Right atrium auricular region (tissue), 2 donors: ENCODE results near the gene ARMC3. TPM values are rescaled to one million over a fixed set of nuclear protein-coding genes. Genes with fewer than 3 reads are reported as not detected.

Experiments
- DNase-seq: peaks from one replicate; pipeline ENCODE4 v3.0.0-alpha.2; 2019; ENCODE audit warnings: low spot score
- H3K27ac ChIP-seq, 2 donors: fragments of 200-600 bp; sonication (generic); 1 replicate in 1 of 2; 2 replicates in 1 of 2; pipeline ENCODE4 v1.5.1; 2016 to 2019
- H3K27me3 ChIP-seq, 2 donors: fragments of 200-600 bp; sonication (generic); one replicate each; pipeline versions ENCODE4 v1.5.1 to v1.6.0; 2017 to 2019
- H3K36me3 ChIP-seq: fragments of 200-600 bp; sonication (generic); one replicate; pipeline ENCODE4 v1.5.1; 2016
- H3K4me1 ChIP-seq, 2 donors: fragments of 200-600 bp; sonication (generic); one replicate each; pipeline versions ENCODE4 v1.5.1 to v1.6.0; 2017 to 2019
- H3K4me3 ChIP-seq, 2 donors: fragments of 200-600 bp; sonication (generic); 1 replicate in 1 of 2; 2 replicates in 1 of 2; pipeline ENCODE4 v1.5.1; 2017 to 2019; ENCODE audit warnings: mild to moderate bottlenecking in 1 of 2, moderate library complexity in 1 of 2
- H3K9me3 ChIP-seq, 2 donors: fragments of 200-600 bp; sonication (generic); one replicate each; pipeline ENCODE4 v1.5.1; 2019
- CTCF ChIP-seq, 2 donors: fragments of 200-600 bp; sonication (generic); IDR thresholded peaks; one replicate each; pipeline ENCODE4 v1.5.1; 2019; ENCODE audit warnings: antibody characterized with exemption in 2 of 2
- total RNA-seq, 2 donors: library from RNA; depleted of rRNA; stranded (reverse); fragments of >200 nt; gene quantifications; one replicate each; pipeline ENCODE4 v1.1.0, GENCODE V29; 2016

The ARMC3 gene
- total RNA-seq, 2 donors from 2014 or later, result not detected

DNA sequence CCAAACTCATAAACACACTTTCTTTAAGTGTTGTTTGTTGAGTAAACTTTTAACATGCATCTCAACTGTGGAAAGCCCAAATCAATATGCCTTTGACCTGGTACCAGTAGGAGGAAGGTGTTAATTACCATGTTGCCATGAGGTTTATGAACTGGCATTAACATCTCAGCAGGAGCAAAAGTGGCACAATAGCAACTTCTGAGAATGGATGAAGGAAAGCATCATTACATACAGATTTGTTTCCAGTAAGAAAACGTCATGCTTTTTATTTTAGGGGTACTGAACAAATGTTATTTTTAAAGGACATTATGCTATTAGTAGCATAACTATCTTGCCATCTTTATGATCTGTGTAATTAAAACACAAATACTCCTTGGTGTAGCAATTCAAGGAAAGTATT is 51.1 kb downstream of the ARMC3 start:
- Histone ChIP-seq H3K36me3 (no peaks in the 10 kb centered on the region), H3K4me3 (no peak overlapping the region), H3K4me1 (no peaks in the 10 kb centered on the region), H3K27ac (no peak overlapping the region), H3K27me3 (no peaks in the 10 kb centered on the region), H3K9me3 (no peaks in the 10 kb centered on the region)
- DNase-seq, result no peak
- TF ChIP-seq CTCF (IDR thresholded peaks at IDR 0.05), result no peak

GRCh38 chr10:22980822-22981221 is 53.0 kb downstream of the ARMC3 start:
- Histone ChIP-seq H3K27ac (no peak overlapping the region), H3K4me3 (no peak overlapping the region), H3K4me1 (no peaks in the 10 kb centered on the region), H3K27me3 (no peaks in the 10 kb centered on the region), H3K9me3 (no peaks in the 10 kb centered on the region), H3K36me3 (no peaks in the 10 kb centered on the region)
- DNase-seq, result no peak
- no peak for TF ChIP-seq CTCF (IDR thresholded peaks at IDR 0.05)

DNA sequence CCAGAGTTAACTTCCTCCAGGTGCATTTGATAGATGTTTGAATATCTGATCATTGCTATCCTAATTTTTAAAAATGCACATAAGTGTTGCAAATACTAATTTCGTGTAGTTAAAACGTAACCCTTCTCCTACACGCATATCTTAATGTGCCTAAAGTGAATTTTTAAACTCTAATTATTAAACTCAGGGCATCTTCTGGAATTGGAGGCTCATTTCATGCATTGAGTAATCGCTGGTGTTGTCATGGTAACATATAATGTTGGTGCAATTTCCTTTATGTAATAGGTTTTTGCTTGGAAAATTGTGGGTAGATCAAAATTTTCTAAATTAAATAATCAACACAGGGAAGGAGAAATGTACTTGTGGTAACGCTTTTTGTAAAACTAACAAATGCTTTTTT is 56.2 kb downstream of the ARMC3 start:
- H3K9me3 ChIP-seq, result no peaks in the 10 kb centered on the region
- no peak overlapping the region for H3K4me3 ChIP-seq
- H3K27me3 ChIP-seq, result no peaks in the 10 kb centered on the region
- no peaks in the 10 kb centered on the region for H3K36me3 ChIP-seq
- H3K27ac ChIP-seq, result no peak overlapping the region
- H3K4me1 ChIP-seq, result no peaks in the 10 kb centered on the region
- no peak for DNase-seq
- TF ChIP-seq CTCF (IDR thresholded peaks at IDR 0.05), result no peak

GRCh38 chr10:22986771-22987542 is 59.1 kb downstream of the ARMC3 start:
- TF ChIP-seq CTCF (IDR thresholded peaks at IDR 0.05), result peak in 1 of 2 donors; percentile 58
- H3K27me3 ChIP-seq, result no peaks in the 10 kb centered on the region
- no peak for DNase-seq

DNA sequence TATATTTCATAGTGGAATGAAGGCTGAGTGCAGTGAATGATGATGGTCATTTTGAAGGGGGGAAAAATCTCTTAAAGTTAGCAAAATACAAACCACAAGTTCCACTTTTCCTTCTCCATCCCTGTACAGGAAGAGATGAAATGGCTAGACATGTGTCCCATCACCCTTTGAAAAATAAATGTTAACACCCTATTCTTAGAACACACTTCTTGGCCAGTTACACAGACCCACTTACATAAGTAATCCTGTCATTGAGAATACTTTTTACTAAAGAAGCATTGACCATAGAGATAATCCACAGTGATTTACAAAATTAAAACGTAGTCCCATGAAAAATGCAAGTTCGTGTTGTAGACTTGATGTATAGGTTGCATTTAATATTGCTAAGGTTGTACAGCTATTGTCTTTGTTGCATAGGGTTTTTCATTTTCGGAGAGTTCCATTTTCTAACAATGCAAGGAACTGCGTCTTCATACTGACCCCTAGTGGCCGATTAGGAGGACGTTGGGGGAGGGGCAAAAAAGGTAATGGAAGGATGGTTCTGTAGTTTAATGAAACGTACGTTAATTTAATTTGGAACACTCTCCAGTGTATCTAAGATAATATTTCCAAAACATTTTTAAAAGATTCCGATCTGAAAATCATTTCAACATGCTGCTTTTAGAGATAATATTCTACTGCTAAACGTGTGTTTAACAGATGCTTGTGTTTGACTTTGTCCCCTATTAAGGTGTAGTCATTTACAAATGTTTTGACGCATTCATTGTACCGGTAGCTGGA is 60.9 kb downstream of the ARMC3 start:
- TF ChIP-seq CTCF (IDR thresholded peaks at IDR 0.05), result peak; percentile 82 to 91
- Histone ChIP-seq H3K9me3 (no peaks in the 10 kb centered on the region), H3K27me3 (no peaks in the 10 kb centered on the region), H3K36me3 (no peaks in the 10 kb centered on the region), H3K4me3 (no peak overlapping the region), H3K27ac (no peak overlapping the region), H3K4me1 (no peaks in the 10 kb centered on the region)
- peak; percentile 69 for DNase-seq

More at GRCh38 chr10:22986771-22987542, 59.1 kb downstream of the ARMC3 start:
- H3K4me1 ChIP-seq, result no peaks in the 10 kb centered on the region
- H3K27ac ChIP-seq, result no peak overlapping the region
- no peaks in the 10 kb centered on the region for H3K36me3 ChIP-seq
- H3K4me3 ChIP-seq, result no peak overlapping the region
- no peaks in the 10 kb centered on the region for H3K9me3 ChIP-seq
